ENCODE data around the gene ST3GAL3. TPM values are rescaled to one million over a fixed set of nuclear protein-coding genes. Genes with fewer than 3 reads are reported as not detected.

The ST3GAL3 gene
- total RNA-seq, 1 experiment from 2014 or later: 20.0 TPM

GRCh38 chr1:43703836-43704235, 3.5 kb upstream of the ST3GAL3 start:
- Mint-ChIP-seq H3K36me3 (ENCODE audit: insufficient read depth, unreplicated experiment) (peaks cover 65% of the 10 kb centered on the region), H3K4me1 (ENCODE audit: low read depth, unreplicated experiment) (peaks cover 22% of the 10 kb centered on the region), H3K27me3 (ENCODE audit: unreplicated experiment) (no peaks in the 10 kb centered on the region), H3K9me3 (ENCODE audit: low read depth, unreplicated experiment) (no peaks in the 10 kb centered on the region), H3K4me3 (ENCODE audit: low read depth, unreplicated experiment) (no peak overlapping the region), H3K27ac (ENCODE audit: unreplicated experiment) (no peak overlapping the region)
- DNase-seq: no peak
- no peak for TF ChIP-seq CTCF (IDR thresholded peaks at IDR 0.05; ENCODE audit: unreplicated experiment)
- CTCF ChIA-PET: interaction anchor here (0.7 kb wide), 1 partner anchor 345 kb away, joined by 3 read pairs; the partner anchor contains the start of gene CDC20
- intact Hi-C loops (cut with micrococcal nuclease; ENCODE audit: unreplicated experiment): no loop called here
- no TSS peak for BruUV-seq (replicated peaks)

- no peaks in the 10 kb centered on the region for H3K27me3 Mint-ChIP-seq (ENCODE audit: unreplicated experiment)
- no peak for DNase-seq
- H3K36me3 Mint-ChIP-seq (ENCODE audit: insufficient read depth, unreplicated experiment): peaks cover 68% of the 10 kb centered on the region
- H3K4me3 Mint-ChIP-seq (ENCODE audit: low read depth, unreplicated experiment): no peak overlapping the region
- H3K9me3 Mint-ChIP-seq (ENCODE audit: low read depth, unreplicated experiment): no peaks in the 10 kb centered on the region
- intact Hi-C loops (cut with micrococcal nuclease; ENCODE audit: unreplicated experiment): no loop called here
- peaks cover 27% of the 10 kb centered on the region for H3K4me1 Mint-ChIP-seq (ENCODE audit: low read depth, unreplicated experiment)
- no peak overlapping the region for H3K27ac Mint-ChIP-seq (ENCODE audit: unreplicated experiment)
- no TSS peak for BruUV-seq (replicated peaks)
- CTCF ChIA-PET: interaction anchor here (1.6 kb wide), 1 partner anchor 59 kb away, joined by 4 read pairs; no protein-coding TSS in a partner anchor
- no peak for TF ChIP-seq CTCF (IDR thresholded peaks at IDR 0.05; ENCODE audit: unreplicated experiment)
These were observed 2.5 kb upstream of the ST3GAL3 start for GRCh38 chr1:43704838-43705237.

GRCh38 chr1:43705334-43705733, 2.0 kb upstream of the ST3GAL3 start:
- peaks cover 27% of the 10 kb centered on the region for H3K4me1 Mint-ChIP-seq (ENCODE audit: low read depth, unreplicated experiment)
- H3K36me3 Mint-ChIP-seq (ENCODE audit: insufficient read depth, unreplicated experiment): peaks cover 64% of the 10 kb centered on the region
- CTCF ChIA-PET: interaction anchor here (1.6 kb wide), 1 partner anchor 58 kb away, joined by 4 read pairs; no protein-coding TSS in a partner anchor
- intact Hi-C loops (cut with micrococcal nuclease; ENCODE audit: unreplicated experiment): no loop called here
- no peaks in the 10 kb centered on the region for H3K27me3 Mint-ChIP-seq (ENCODE audit: unreplicated experiment)
- no TSS peak for BruUV-seq (replicated peaks)
- H3K9me3 Mint-ChIP-seq (ENCODE audit: low read depth, unreplicated experiment): no peaks in the 10 kb centered on the region
- TF ChIP-seq CTCF (IDR thresholded peaks at IDR 0.05; ENCODE audit: unreplicated experiment): no peak
- peak overlapping the region; percentile 70 for H3K27ac Mint-ChIP-seq (ENCODE audit: unreplicated experiment)
- H3K4me3 Mint-ChIP-seq (ENCODE audit: low read depth, unreplicated experiment): no peak overlapping the region
- DNase-seq: no peak

- Mint-ChIP-seq H3K27ac (ENCODE audit: unreplicated experiment) (peak overlapping the region; percentile 70), H3K36me3 (ENCODE audit: insufficient read depth, unreplicated experiment) (peaks cover 60% of the 10 kb centered on the region), H3K27me3 (ENCODE audit: unreplicated experiment) (no peaks in the 10 kb centered on the region), H3K9me3 (ENCODE audit: low read depth, unreplicated experiment) (no peaks in the 10 kb centered on the region), H3K4me3 (ENCODE audit: low read depth, unreplicated experiment) (peak overlapping the region; percentile 92), H3K4me1 (ENCODE audit: low read depth, unreplicated experiment) (peaks cover 27% of the 10 kb centered on the region)
- TF ChIP-seq CTCF (IDR thresholded peaks at IDR 0.05; ENCODE audit: unreplicated experiment): no peak
- CTCF ChIA-PET: interaction anchor here (1.6 kb wide), 1 partner anchor 57 kb away, joined by 4 read pairs; no protein-coding TSS in a partner anchor
- intact Hi-C loops (cut with micrococcal nuclease; ENCODE audit: unreplicated experiment): no loop called here
- BruUV-seq (replicated peaks): no TSS peak
- DNase-seq: no peak
These were observed 1.2 kb upstream of the ST3GAL3 start for GRCh38 chr1:43705982-43706597.
